NOMO-1 treated with dmso at 0.1 percent for 144 hours (cell line): ENCODE data around the gene MARK3.
"Not testable (repeated sequence)": the region's sequence is repeated elsewhere in the genome, so short reads cannot be mapped to it uniquely, and the experiment has no call there.

Source experiments
- DNase-seq: peaks from one replicate; lab custom pipeline; 2025; ENCODE audit not compliant: unreplicated experiment; lab: John Stamatoyannopoulos, UW

The MARK3 gene

DNA sequence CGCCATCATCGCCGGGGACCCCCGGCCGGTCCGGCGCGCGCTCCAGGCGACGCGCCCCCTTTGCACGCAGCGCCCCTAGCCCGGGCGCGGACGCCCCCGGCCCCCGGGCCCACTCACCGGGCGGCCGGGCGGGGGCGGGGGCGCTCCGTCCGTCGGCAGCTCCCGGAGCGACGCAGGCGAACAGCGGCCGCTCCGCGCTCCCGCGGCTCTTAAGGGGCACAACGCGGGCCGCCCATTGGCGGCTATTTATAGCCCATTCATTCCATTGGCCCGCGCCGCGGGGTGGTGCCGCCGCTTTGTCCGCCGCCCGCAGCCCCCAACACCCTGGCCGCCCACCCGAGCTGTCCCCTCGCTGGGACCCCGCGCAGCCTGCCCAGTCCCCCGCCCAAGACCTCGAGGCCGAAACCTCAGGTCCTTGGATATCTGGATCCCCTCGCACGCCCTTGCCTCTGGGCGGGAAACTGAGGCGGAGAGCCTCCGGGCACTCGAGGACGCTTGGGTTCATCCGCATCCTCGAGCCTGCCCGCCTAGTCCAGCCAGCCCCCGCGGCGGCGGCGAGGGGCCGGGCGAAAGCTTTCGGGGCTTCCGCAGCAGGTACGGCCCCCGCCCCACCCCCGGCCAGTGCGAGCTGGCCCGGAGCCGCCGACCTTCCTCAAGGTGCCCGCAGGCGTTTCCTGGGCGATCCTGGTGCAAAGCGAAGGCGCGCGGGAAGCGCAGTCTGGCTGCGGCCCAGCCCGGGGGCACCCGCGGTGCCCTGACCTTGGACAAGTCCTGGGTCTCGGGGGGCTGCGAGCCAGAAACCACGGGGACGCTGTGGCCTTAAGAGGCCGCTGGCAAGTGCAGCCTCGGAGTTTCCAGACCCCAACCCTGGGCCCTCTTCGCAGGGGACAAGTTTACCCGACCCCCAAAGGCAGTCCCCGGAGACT, 137.7 kb downstream of the MARK3 start, which contains the start of gene CKB:
CKB (minus strand) TSS at position 182 of the 926 bp plus-strand sequence. CDS start 337 bp downstream, outside the sequence.
- no peak for DNase-seq

DNA sequence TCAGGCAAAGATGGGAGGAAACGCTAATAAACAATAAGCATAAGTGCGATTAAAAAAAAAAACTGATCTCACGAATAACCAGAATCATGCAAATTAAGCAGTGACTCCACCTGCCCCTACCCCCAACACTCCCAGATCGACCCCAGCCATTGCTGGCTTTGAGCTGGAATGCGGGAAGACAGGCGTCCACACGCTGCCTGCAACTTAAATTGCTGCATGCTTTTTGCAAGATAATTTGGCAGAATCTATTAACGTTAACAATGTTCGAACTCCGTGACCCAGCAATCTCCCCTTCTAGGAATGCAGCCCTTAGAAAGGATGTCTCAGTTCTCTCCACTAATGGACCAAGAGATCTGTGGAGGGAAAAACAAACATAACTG, 138.3 kb downstream of the MARK3 start:
- DNase-seq = no peak

DNA sequence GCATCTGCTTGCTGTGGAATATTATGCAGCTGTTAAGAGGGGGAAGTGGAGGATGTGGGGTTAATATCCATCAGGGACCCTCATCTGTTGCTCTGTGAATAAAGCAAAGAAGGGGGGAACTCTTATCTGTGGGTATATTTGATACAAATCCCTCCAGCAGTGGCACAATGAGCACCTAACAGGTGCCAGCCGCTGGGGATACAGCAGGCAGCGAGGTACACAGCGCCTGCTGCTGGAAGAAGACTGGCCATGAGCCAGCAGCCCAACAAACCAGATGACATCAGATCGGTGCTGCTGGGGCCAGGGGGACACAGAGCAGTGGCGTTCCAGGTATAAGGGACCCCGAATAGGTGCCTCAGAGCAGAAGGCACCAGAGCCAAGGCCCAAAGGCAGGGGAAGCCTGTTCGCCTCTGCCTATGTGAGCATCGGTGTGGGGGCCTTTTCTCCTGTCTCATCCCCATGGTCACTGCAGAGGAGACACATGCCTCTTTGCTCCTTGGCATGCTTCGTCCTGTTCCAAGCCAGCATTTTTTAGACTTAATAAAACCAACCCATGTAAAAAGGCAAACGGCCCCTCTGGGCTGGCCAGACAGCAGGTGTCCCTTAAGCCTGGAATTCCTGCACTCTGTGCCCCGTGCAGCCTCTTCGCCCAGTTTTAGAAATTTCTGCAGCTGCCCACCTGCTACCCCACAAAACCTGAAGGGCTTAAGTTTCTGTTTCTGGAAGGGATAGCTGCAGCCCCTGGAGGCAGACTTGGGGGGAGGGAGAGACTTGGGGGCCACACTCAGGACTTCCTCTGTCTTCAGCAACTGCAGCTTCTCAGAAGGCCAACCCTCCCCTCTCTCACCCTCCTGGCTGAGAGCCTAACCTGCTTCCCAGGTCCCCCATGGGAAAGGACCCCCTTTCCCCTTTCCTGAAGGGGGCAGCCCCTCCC, 139.1 kb downstream of the MARK3 start:
- no peak for DNase-seq

DNA sequence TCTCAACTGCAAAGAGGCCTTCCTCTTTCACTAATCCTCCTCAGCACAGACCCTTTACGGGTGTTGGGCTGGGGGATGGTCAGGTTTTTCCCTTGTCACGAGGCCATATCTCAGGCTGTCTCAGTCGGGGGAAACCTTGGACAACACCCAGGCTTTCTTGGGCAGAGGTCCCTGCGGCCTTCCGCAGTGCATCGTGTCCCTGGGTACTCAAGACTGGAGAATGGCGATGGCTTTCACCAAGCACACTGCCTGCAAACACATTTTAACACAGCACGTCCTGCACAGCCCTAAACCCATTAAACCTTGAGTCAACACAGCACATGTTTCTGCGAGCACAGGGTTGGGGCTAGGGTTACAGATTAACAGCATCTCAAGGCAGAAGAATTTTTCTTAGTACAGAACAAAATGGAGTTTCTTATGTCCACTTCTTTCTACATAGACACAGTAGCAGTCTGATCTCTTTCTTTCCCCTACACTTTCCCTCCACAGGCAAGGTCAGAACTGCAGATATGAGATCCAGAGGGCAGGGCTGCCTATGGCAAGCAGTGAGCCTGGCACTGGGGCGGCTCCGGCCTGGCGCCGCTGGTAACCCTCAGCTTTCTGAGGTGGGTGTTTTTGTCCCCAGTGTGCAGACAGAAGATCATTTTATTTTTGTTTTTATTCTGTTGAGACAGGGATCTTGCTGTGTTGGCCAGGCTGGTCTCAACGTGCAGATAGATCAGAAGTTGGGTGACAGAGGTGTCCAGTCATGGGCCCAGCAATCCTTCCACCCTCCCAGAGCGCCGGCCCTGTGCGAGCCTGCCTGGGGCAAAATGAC, 140.4 kb downstream of the MARK3 start:
- not testable (repeated sequence) for DNase-seq

DNA sequence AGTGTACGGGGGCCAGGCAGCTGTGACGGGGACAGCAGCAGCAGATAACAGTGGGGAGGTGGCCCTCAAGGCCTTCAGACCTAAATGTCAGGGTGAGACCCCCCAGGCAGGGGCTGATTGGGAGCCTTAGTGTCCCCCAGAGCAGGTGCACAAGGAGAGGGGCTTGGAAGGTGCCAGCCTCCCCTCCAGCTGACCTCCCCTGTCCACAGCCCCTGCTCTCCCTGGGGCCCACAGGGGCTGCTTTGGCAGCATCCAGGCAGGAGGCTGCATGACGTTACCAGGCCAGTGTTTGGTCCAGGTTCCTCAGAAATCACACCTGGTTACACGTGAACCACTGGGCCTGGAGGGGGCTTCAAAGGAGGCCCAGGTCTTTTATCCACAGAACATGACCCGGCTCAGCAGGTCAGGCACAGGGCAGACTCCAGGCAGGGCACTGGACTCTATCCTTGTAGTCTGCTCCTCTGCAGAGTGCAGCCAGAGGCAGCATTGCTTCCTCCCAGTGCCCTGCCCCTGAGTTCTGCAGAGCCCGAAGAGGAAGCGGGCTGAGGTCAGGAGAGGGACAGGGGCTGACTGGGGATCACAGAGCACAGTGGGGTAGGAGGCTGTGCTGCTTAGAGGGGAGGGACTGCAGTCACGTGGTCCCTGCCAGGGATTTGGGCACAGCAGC, 141.2 kb downstream of the MARK3 start:
- DNase-seq = no peak

DNA sequence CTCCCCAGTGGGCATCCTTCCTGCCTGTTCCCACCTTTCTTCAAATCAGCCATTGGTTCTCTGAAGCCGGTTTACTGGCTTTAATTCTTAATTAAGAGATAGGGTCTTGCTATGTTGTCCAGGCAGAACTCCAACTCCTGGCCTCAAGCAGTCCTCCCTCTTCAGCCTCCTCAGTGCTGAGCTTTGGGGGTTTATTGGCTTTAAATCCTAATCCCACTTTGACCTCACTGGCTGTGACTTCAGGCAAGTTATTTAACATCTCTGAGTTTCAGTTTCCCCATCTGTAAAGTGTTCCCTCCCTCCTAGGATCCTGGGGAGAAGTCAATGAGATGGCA, 141.7 kb downstream of the MARK3 start:
- no peak for DNase-seq

DNA sequence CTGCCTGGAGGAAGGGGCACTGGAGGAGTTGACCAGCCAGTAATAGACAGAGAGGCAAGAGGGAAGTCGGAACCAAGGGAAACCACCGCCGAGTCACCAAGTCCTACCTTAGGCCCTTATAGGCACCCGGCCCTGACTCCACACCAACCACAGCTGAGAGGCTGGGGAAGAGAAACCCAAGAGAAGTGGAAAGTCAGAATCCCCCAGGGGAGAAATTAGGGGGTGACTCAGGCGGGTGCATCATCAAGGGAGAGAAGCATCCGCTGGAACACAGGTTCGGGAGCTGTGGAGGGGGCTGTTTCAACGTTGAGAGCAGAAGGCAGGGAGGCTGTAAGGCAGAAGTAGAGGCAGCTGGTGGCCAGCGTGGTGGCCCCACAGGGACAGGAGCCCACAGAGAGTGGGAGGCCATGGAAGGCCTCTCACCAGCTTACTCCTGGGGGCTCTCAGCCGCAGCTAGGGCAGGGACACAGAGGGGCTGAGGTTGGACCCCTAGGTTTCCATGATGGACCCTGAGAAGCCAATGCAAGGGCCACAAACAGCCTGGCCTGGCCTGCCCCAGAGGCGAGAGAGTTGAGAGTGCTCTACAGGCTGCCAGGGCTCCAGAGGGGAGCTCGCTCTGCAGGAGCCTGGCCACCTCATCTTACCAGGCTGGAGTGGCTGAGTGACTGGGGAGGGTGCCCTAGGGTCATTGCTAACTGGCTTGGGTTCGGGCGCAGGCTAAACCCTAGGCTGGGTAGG, 142.4 kb downstream of the MARK3 start:
- no peak for DNase-seq

DNA sequence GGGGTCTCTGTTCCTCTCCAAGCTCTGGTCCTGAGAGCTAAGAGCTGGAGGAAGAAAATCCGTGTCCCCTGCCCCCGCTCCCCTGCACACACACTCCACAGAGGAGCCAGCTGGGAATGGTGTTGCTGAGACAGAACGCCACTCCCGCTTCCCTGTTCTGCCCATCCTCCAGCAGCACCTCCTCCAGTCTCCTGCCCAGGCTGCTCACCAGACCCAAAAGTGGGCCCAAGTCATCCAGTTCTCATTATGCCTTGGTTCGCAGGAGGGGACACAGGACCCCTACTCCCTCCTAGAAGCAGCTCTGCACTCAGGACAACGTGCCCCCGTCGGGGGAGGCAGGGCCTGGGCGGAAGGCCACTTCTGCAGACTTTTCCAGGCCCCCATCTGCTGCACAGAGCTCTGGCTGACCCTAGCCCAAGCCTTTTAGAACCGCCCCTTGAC, 143.0 kb downstream of the MARK3 start:
- DNase-seq = no peak

DNA sequence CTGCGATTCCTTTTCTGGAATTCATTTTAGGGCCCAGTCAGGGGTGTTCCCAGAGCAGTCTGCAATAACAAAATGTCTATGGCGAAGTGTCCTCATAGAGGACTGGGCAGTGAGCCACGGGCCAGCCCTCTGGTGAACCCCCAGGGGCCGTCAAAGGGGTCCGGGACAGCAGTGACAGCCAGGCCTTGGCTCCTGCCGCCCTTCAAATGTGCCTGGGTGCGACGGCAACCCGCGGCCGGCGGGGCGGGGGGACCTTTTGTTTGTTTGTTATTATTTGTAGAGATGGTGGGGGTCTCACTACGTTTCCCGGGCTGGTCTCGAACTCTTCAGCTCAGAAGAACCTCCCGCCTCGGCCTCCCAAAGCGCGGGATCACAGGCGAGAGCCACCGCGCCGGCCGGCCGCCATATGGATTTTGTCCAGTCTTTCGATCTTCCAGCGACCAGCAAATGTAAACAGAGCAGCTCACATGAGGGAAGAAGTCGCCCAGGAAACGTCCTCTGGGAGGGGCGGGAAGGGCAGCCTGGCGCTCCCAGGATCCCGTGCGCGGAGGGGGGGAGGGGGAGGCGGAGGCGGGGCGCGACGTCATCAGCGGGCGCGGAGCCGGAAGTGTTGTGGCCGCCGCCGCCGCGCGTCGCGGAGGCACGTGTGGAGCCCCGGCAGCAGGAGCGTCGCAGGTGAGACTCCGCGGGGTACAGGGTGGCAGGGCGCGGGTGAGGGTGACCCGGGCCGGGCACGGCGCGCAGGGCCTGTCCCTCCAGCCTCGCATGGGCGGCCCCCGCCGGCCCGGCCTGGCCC, 143.6 kb downstream of the MARK3 start, which contains the start of gene TRMT61A:
TRMT61A (plus strand) TSS at position 610 of the 796 bp plus-strand sequence. CDS start 783 bp downstream, outside the sequence.
- peak; percentile 40 for DNase-seq

DNA sequence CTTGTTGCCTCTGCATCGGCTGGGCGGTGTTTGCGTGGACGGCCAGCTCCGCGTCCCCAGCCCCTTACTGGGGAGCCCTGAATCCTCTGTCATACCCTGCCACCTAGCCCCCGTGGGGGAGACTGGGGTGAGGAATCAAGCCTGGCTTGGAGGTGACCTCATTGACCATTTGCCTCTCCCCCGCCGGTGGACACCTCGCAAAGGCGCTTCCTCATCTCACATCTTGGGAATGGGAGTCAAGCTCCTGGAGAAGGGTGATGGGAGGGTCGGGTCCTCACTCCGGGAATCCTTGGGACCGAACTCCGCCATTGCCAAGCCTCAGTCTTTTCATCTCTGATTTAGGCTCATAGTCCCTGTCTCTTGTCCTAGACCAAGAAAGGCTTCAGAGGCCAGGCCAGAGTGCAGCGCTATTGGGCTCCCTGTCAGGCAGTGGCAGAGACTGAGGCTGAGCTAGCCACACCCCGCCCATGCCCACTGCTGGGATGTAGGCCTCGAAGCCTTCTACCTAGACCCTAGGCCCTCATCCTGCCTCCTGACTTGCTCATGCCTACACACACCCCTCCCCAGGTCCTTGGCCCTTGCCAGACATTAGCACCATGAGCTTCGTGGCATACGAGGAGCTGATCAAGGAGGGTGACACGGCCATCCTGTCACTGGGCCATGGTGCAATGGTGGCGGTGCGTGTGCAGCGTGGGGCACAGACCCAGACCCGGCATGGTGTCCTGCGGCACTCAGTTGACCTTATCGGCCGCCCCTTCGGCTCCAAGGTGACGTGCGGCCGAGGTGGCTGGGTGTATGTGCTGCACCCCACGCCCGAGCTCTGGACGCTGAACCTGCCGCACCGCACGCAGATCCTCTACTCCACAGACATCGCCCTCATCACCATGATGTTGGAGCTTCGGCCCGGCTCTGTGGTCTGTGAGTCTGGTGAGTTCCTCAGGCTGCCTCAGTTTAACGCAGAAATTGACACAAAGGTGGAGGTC, 144.5 kb downstream of the MARK3 start:
- no peak for DNase-seq

DNA sequence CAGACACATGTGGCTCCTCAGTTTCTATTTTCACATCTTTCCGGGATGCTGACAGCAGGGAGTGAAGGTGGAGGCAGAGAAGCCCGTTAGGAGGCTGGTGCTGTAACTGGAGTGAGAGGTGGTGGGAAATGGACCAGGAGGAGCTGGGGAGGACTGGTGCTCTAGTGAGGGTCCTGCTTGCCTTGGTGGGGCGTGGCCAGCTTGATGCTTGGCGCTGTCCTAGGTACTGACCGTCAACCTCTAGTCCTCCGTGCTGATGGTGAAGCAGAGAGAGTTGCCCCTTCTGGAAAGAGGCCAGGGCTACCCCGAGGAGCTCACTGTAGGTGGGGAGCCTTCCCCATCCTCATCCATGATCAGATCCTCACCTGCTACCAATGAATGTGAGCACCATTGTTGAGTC, 145.2 kb downstream of the MARK3 start:
- no peak for DNase-seq

DNA sequence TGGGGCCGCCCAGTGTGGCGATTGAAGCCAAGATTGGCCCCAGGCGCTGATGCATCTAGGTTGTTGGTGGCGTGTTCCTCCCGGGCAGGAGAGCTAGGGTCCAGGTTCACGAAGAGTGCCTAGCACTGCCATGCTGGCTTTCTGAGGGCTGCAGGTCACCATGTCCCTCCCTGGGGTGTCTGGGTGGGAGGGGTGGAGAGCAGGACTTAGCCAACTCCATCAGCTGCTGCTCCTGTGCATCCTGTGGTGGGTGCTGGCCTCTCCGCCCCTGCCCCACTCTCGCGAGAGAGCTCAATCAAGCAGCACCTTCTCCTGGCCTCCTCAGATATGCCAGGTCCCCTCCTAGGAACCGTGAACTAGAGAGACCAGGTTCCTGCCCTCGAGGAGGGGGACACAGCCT, 145.6 kb downstream of the MARK3 start:
- no peak for DNase-seq

DNA sequence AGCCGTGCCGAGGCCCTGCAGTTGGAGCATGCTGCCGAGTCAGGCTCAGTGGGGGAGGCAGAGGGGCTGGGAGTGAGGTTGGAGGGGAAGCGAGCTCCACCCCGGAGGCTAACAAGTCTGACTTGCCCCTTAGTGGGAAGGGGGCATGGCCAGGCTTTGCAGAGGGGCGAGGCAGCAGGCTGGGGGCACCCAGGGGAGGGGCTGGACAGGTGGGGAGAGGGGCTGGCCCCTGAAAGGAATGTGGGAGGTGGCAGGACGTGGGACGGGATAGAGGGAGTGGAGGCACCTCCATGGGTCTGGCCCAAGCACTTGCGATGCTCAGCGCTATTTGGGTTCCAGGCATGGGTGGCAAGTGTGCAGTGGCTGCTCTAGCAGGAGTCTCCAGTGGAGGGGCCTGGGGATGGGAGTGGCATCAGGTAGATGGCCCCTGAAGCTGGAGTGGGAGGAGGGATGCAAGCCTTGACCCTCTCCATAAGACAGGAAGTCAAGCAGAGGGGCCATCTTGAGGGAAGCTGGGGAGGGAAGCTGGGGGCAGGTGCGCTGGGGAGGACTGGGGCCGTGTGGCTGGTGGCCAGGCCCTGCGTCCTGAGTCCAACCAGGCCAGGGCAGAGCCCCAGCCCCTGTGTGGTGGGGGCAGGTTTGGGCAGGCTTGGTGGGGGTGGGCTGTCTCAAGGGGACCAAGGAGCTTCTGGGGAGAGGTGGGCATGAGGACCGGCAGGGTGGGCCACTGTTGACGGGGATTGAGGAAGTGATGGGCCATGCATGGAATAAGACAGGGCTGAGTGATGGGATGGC, 146.4 kb downstream of the MARK3 start:
- DNase-seq = no peak

DNA sequence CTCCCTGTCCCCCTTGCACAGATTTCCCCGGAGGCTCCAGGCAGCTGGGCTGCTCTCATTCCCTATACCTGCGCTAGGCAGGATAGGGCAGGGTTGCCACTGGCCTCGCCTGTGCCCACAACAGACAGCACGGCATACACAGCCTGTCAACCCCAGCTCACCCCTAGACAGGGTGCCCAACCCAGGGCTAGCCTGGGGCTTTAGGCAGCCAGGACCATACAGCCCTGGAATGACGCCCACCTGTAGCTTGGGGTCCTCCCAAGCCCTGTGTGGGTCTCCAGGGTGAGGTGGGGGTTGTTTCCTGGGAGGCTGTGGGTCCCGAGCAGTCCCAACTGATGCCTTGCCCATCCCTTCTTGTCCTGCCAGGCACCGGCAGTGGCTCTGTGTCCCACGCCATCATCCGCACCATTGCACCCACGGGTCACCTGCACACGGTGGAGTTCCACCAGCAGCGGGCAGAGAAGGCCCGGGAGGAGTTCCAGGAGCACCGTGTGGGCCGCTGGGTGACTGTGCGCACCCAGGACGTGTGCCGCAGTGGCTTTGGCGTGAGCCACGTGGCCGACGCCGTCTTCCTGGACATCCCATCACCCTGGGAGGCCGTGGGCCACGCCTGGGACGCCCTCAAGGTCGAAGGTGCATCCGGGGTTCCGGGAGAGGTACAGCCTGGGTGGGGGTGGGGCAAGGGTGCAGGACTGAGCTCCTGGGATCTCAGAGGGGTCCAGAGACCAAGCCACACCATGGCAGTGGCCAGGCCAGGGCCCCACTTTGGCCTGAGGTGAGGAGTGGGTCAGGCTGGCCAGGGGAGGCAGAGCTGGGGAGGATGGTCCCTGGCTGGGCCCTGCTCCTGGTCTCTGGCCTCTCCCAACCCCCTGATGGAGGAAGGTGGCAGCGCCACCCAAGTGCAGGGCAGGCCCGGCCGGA, 147.3 kb downstream of the MARK3 start:
- no peak for DNase-seq

DNA sequence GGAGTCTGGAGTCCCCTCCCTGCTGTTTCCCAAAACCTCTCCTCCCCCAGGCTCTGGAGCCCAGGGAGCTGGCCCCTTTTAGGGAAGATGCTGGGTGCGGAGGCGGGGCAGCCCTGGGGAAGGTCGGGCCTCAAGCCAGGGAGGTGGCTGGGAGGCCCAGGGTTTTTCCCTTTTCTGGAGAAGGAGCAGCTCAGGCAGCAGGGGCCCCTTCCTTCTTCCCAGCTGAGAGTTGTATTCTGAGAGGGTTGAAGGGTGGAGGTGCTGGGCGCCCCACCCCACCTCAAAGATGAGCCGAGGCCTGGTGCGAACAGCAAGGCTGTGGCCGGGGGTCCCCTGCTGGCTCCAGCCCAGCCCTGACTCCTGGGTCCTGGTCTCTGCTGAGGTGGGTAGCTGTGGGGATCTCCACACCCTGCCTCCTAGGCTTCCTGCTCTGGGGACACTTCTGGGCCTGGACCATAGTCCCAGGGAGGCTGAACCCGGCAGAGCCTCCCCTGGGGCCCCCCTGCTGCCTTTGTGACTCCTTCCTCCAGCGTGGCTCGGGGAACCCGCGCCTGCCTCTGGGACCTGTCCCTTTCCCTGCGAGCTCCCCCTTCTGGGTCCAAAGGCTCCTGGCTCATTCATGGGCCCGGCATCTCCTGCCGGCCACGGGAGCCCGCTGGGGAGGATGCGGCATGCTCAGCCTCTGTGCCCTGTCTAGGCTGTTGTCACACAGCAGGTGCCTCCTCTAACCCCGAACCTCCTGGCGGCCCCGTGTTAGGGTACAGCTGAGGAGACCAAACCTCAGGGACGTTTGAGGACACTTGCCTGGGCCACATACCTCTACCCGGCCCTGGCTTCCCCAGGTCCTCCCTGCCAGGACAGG, 148.2 kb downstream of the MARK3 start:
- no peak for DNase-seq
